Measurements from ENCODE around the gene SCAMP5.

The SCAMP5 gene

DNA sequence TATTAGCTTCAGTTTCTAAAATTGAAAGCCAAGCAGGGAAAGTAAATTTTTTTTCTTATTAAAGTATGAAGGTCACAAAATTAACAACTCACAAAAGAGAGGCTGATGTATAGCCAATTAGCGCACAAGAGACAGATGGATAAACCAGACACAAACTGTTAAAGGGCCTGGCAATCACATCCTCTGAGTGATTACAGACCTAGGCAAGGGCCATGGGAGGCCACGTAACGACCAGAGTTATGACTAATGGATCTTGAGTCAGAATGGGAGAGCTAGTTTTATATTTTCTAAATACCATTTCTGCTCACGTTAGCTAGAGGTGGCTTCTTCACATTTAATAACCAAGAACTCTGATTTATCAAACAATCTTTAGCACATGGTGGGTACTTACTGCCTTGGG, 17.8 kb upstream of the SCAMP5 start:
- DNase-seq, result peak; percentile 30

DNA sequence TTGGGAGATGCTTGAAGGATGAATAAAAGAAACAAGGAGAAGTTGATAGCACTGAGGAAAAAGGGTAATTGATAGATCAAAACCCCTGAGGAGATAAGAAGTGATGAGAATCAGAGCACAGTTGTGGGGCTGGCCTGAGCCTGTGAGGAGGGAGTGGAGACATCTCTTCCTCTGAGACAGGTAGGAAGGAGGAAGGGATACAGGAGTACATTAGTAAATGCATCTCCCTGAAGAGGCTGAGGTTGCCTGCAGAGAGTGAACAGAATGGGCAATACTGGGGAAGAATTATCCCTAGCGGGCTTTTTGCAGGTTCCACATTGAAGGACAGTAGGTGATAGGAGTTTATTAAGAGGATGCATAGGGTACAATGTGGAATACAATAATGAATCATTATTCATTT, 17.3 kb upstream of the SCAMP5 start:
- DNase-seq, result no peak

DNA sequence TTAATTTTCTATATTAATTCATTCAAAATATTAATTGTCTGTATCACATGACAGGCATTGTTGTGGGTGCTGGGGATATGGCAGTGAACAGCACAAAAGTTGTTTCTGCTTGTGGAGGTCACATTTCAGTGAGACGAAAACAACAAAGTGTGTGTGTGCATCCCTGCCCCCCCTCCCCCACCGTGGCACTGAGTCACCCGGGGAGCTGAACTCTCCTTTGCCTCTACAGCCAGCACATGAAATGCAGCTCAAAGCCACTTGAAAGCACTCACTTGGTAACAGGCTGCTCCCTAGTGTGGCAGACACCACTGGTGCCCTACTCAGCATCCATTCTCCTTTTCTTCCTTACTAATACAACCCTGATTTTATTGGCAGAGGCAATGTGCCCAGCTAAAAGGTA, 16.9 kb upstream of the SCAMP5 start:
- DNase-seq, result peak; percentile 45

DNA sequence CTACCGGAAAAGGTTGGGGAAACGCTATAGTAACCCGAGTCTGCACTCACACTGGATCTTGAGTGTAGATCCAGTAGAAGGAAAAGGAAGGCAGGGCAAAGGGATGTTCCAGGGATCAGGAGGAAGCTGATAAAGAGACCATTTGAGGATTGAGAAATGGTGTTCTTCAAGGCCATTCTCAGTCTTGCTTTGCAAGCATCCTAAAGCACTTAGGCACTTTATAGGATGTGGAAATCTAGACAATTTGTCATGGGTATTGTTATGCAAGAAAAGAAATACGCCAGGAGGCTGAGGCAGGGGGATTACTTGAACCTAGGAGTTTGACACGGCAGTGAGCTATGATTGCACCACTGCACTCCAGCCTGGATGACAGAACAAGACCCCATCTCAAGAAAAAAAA, 13.2 kb upstream of the SCAMP5 start:
- DNase-seq, result no peak

DNA sequence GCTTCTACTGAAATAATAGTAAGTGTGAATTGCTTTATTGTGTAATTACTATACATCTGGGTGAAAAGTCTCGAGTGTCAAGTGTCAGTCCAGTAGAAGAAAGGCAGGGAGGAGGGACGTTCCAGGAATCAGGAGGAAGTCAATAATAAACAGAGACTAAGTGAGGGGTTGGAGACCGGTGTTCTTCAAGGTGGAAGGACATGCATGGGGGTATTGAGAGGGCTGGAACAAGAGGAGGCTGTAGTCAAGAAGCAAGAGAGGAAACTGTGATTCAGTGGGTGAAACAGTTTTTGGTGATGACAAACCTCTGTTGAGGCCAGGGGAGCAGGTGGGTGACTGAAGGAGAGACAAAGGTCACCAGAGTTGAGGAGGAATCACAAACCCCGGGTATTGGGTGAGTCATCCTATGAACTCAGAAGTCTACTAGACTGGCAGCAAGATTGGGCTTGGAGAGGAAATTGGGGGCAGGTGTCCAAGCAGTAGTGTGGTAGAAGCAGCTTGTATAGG, 11.6 kb upstream of the SCAMP5 start:
- peak; percentile 47 for DNase-seq

DNA sequence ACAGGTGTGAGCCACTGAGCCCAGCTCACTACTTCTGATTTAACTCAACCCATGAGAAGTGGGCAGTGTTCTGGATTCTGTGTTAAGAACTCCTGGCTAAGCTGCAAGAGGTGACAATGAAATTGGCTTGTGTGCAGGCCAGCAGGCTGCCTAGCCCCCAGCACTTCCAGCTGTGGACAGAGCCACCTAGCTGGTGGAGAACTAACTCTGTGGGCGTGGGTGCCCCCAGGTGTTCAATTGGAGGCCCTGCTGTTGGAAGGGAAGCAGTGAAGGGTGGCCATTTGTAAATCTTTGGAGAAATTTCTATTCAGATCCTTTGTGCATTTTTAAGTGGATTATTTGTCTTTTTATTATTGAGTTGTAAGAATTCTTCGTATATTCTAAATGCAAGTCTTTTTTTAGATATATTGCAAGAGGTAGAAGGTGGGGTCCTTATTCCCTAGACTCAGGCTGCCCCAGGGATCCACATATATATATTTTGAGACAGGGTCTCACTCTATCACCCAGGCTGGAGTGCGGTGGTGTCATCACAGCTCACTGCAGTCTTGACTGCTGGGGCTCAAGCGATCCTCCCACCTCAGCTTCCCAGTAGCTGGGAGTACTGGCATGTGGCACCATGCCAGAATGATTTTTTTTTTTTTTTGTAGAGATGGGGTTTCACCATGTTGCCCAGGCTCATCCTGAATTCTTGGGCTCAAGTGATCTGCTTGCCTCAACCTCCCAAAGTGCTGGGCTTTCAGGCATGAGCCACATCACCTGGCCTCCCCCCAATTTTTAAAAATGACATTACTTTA, 7.2 kb upstream of the SCAMP5 start:
- DNase-seq, result peak; percentile 35

DNA sequence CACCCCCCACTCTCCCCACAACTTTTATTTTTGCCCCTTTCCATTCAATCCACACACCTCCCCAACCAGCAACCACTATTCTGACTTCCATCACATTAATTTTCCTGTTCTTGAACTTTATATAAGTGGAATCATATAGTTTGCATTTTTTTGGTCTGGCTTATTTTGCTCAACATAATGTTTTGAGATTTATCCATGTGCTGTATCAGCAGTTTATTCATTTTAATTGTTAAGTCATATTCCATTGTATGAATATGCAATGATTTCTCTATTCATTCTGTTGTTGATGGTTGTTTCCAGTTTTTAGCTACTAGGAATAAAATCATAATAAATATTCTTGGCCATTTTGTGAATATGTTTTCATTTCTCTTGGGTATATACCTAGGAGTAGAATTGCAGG, 5.8 kb upstream of the SCAMP5 start:
- DNase-seq, result no peak

DNA sequence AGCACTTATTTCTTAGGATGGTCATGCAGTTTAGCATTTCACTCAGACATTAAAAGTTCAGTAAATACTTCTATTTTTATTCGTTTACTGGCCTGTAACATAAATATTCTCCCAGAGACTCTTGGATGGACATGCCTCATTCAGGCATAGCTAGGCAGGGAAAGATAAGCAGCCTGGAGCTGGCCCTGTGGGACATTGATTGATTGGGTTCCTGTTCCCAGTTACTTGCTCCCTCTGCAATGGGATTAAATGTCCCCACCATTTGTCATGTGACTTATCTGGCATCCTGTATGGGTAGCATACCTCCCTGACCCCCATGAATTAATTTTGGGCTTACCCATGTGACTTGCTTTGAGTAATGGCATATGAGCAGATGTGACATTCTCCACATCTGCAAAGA, 2.7 kb upstream of the SCAMP5 start:
- no peak for DNase-seq

DNA sequence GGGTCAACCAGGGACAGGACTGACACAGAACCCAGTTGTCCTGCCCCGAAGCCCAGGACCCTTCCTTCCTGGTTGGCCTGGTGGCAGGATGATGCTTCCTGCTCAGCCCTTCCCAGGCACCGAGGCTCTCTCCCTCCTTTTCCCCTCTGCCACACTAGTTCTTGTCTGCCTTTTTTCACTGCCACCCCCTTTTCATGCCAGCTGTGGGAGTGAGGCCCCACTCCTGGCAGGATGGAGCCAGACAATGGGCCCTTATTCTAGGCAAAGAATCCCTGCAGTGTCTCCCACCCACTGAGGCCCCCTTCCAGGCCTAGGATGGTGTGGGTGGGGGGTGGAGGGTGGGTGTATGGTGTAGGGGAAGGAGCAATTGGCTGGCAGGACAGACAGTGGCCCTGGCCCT, 1.1 kb upstream of the SCAMP5 start:
- no peak for DNase-seq

DNA sequence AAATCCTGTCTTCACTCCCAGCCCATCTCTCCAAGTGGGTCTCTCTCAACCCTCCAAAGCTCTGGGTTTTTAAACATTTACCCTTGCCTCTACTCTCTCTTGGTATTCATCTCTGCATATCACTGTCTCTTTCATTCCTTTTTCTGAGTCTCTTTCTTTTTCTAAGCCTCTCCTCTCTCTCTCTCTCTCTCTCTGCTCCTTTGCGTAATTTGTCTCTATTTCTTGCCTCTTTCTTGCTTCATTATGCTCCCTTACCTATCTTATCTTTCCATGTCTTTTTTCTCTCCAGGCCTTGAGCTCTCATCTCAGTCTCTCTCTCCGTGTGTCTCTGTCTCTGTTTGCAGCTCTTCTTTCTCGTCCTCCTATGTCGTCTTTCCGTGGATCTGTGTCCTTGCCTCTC, 678 bp upstream of the SCAMP5 start:
- no peak for DNase-seq

DNA sequence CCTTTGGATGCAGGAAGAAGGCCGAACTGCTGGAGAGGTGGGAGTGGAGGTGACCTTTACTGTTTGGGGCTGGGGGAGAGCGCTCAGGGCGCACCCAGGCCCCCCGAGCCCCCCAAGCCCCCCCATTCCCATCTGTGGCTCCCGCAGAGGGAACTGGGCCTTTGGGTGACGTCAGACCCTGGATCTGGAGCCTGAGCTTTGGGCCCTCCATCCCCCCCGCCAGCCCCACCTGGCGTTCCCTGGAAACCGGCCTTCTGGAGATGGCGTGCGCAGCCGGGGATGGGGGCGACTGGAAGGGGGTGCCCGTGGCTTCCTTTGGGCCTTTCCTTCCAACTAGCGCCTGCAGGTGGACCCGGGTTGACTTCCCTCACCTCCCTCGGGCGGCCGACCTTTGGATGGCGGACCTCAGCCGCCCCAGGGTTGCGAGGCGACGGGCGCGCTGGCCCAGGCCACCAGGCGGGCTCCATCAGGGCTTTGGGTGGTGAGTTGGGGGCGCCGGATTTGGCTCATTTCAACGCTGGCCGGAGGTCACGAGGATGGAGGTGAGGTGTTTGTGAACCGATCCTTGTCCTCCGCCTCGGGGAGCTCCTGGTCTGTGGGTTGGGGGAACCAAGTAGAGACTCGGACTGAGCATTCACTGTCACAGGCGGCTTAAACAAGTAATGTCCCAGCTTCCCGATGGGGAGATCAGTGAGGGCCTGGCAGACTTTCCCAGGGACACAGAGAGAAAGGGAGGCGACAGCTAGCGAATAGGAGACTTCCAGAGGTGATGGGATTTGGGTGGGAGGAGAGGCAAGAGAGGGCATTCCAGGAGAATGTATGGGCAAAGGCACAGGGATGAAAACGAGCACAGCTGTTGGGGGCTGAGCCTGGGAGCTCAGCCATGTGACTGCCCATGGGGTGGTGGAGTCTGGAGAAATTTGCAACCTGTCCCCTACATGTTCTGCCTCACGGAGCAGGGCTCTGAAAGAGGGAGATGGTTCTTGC, 709 bp downstream of the SCAMP5 start:
- no peak for DNase-seq

DNA sequence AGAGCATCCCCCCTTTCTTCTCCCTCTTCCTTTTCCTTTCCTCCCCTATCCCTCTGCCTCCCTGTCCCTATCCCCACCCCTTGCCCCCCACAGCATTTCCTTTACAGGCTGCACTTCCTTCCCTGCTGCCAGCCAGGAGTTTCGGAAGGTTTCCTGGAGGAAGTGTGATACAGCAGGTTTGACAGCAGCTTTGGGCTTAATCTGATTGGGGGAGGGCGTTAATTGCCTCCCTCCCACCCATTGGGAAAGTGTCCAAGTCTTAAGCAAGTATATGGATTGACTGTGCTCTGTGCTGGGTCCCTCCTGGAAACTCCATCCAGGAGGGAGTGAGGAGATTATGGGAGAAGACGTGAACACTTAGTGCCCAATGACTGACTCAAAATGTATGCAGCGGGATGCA, 1.8 kb downstream of the SCAMP5 start:
- DNase-seq, result no peak

DNA sequence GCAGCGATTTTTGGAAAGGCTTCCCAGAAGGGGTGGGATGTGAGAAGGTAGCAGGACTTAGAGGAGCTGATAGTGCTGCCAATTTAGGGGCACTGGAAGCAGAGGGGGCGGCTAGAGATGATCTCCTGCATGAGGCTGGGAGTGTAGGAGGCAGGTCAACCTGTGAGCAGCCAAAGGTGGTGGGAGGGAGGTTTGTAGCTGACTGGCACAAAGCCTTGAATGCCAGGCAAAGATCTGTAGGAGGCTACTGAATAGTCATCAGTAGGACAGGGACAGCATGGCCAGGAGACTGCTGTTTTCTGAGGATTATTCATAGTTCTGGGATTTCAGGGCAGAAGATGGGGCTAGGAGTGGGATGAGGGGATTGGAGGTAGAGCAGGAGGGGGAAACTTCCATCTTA, 2.2 kb downstream of the SCAMP5 start:
- DNase-seq, result no peak

DNA sequence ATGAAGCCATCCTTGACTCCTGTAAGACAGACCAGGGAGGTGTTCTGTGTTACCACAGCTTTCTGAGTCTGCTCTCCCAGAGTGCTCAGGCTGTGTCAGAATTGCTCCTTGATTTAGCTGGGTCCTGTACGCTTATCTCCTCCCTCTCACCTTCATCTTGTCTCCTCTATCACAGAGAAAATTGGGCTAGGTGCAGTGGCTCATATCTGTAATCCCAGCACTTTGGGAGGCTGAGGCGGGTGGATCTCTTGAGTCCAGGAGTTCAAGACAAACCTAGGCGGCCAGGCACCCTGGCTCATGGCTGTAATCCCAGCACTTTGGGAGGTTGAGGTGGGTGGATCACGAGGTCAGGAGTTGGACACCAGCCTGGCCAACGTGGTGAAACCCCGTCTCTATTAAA, 5.9 kb downstream of the SCAMP5 start:
- DNase-seq, result no peak

DNA sequence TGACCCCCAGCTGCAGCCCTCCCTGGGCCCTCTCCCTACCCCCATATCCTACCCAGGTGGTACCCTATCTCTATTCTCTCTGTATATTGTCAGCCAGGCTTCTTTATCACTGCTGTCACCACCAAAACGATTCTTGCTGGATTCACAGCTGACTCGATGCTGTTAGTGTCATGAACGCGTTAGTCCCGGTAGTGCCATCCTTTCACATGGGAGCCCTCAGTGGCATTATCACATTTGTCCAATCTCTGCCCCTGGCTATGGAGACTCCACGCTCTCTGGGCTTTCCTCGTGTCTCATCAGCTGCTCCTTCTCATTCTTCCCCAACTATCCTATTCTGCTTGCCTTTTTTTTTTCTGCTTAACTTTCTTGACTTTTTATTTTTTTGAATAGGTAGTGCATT, 7.0 kb downstream of the SCAMP5 start:
- no peak for DNase-seq

DNA sequence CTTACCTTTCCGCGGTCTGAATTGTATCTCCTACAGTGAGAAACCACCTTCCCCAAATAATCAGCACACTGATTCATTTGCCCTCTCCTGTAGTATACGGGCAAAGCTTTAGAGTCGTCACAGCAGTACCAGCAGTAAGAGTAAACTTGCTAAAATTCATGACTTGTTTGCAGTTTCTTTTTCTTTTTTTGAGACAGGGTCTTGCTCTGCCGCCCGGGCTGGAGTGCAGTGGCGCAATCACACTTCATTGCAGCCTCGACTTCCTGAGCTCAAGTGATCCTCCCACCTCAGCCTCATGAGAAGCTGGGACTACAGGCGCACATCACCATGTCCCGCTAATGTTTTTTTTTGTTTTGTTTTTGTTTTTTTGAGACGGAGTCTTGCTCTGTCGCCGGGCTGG, 11.9 kb downstream of the SCAMP5 start:
- DNase-seq, result no peak

DNA sequence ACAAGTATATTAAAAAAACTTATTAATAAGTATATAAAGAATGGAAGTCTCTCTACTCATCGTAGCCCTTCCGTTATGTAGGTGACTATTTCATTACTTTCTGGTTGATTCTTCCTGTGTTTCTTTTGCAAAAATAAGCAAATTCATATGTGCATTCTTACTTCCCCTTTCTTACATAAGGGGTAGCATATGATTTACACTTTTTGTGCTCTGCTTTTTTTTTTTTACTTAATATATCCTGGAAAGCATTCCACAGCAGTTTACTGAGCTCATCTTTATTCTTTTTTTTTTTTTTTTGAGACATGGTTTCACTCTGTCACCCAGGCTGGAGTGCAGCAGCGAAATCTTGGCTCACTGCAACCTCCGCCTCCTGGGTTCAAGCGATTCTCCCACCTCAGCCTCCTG, 12.9 kb downstream of the SCAMP5 start:
- DNase-seq, result no peak

DNA sequence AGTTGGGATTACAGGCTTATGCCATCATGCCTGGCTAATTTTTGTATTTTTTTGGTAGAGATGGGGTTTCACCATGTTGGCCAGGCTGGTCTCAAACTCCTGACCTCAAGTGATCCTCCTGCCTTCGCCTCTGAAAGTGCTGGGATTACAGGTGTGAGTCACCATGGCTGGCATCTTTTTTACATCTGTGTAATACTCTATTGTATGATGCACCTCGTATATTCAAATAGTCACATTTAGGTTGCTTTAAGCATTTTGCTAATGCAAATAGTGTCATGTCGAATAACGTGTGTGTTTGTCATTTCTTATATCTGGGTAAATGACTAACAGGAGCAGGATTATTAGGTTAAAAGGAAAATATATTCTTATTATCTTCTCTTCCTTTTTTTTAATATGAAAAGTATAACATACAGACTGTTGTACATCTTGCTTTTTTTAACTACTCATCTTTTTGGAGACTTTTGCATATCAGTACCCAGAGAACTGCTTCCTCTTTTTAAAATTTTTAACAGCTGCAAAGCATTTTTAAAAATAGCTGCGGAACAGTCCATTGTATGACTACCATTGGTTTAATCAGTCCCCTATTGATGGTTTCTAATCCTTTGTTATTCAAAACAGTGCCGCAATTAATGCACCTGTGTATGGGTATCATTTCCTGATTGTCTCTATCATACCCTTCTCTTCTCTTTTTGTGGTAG, 13.4 kb downstream of the SCAMP5 start:
- DNase-seq, result no peak

DNA sequence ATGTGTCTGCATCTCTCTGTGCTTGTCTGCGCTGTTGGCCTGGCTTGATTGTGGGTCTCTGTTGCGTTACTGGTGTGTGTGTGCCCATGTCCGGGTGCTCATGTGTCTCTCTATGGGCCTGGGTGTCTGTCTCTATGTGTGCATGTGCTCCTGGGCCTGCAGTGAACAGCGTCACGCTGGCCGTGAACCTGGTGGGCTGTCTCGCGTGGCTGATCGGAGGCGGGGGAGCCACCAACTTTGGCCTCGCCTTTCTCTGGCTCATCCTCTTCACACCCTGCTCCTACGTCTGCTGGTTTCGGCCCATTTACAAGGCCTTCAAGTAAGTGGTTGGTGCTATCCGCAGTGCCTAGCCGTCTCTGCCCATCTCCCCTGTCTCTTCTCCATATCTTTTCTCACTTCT, 21.1 kb downstream of the SCAMP5 start:
- no peak for DNase-seq

DNA sequence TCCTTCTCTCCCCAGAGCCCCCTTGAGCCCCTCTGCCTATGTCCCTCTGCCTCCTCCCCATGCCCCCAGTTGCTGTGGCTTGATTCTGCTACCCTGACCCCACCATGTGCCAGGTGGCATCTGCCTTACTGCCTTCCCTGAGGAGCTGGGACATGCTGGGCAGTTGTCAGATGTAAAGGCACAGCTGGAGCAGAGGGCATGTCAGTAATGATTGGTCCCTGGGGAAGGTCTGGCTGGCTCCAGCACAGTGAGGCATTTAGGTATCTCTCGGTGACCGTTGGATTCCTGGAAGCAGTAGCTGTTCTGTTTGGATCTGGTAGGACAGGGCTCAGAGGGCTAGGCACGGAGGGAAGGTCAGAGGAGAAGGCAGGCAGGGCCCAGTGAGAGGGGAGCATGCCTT, 24.6 kb downstream of the SCAMP5 start:
- no peak for DNase-seq

DNA sequence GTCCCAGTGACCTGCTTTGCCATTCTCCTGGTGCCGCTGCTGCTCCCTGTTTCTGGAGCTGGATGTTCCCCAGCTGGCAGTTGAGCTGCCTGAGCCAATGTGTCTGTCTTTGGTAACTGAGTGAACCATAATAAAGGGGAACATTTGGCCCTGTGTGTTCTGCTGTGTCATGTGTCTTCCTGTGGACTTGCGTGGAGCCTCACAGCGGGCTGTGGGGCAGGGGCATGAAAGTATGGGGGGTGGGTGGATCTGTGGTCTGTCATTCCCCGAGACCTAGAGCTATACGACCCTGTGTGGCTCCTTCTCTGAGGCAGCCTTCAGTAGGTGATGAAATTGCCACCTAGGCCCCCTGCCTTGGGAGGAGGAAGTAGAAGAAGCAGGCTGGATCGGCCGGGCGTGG, 26.0 kb downstream of the SCAMP5 start:
- DNase-seq, result no peak

DNA sequence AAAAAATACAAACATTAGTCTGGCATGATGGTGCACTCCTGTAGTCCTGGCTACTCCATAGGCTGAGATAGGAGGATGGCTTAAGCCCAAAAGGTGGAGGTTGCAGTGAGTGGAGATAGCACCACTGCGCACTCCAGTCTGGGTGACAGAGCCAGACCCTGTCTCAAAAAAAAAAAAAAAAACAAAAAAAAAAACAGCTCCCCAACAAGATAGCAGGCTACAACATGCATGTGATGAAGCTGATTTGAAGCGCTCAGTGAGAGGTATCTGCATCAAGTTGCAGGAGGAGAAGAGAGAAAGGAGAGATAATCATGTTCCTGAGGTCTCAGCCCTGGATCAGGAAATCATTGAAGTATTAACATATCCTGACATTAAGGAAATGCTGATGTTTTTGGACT, 27.4 kb downstream of the SCAMP5 start:
- no peak for DNase-seq

DNA sequence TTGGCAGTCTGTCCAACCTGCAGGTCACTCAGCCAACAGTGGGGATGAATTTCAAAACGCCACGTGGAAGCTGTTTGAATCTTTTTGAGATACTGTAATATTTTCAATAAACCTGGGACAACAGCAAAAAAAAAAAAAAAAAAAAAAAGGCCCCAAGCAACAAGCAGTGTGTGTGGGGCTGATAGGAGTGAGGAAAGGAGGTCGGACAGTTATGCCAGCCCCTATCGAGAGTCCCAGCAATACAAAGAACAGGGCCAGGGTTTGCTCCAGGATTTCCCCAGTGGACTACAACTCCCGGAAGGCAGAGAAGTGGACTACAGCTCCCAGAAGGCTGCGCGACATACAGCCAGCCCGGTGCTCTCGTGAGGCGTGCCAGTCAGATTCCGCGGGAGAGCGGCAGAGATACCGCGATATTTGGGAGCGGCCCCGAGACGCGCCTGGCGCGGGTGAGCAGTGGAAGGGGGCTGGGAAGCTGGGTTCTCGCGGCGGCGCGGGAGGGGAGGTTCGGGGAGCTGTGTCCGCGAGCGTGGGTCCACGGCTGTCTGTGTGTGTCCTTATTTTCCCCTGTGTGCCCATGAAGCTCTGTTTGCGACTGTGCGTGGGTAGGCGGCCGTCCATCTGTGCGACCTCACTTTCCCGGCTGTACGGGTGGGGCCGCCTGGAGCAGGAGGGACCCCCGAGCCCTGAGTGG, 28.0 kb downstream of the SCAMP5 start, which contains the start of gene PPCDC:
Gene PPCDC (plus strand): TSS at position 410 of the 691 bp plus-strand sequence. CDS start 4,729 bp downstream, outside the sequence.
- peak; percentile 95 for DNase-seq

Data from HCEC 1CT (cell line).